Activated CD8-positive, alpha-beta T cell treated with anti-CD3 and anti-CD28 coated beads for 36 hours (primary cell): ENCODE results near the gene NTSR1. TPM values are rescaled to one million over a fixed set of nuclear protein-coding genes. Genes with fewer than 3 reads are reported as not detected.

Experiments
- ATAC-seq: fragments of 200-7000 bp; cut with Tn5 transposase; one replicate; pipeline ENCODE4 v1.10.0; 2021; ENCODE audit warnings: mild to moderate bottlenecking, moderate library complexity
- CTCF ChIA-PET: fragments of 350-600 bp; sonication (Branson Sonifier 250); formaldehyde crosslinking; loops from one replicate; lab custom pipeline; 2021; ENCODE audit warnings: antibody characterized with exemption; lab: Charles Lee
- POLR2A ChIA-PET: fragments of 350-600 bp; sonication (Branson Sonifier 250); formaldehyde crosslinking; loops from one replicate; lab custom pipeline; 2021; ENCODE audit warnings: antibody characterized with exemption; lab: Charles Lee
- DNase-seq: peaks from one replicate; pipeline ENCODE4 v3.0.0-alpha.2; 2020
- H3K27ac Mint-ChIP-seq: one replicate; pipeline ENCODE4 v1.8.0; 2021; ENCODE audit warnings: mild to moderate bottlenecking, mixed read lengths
- H3K27me3 Mint-ChIP-seq: one replicate; pipeline ENCODE4 v1.8.0; 2021; ENCODE audit warnings: mixed read lengths
- H3K36me3 Mint-ChIP-seq: one replicate; pipeline ENCODE4 v1.8.0; 2021; ENCODE audit warnings: low read depth, mixed read lengths
- H3K4me1 Mint-ChIP-seq: one replicate; pipeline ENCODE4 v1.8.0; 2021; ENCODE audit warnings: low read depth, mixed read lengths
- H3K4me3 Mint-ChIP-seq: one replicate; pipeline ENCODE4 v1.8.0; 2021; ENCODE audit warnings: mild to moderate bottlenecking, moderate library complexity, mixed read lengths
- H3K9me3 Mint-ChIP-seq: one replicate; pipeline ENCODE4 v1.8.0; 2021; ENCODE audit warnings: mixed read lengths
- CTCF ChIP-seq: fragments of 200-600 bp; IDR thresholded peaks from one replicate; pipeline ENCODE4 v1.8.0; 2022; ENCODE audit warnings: antibody characterized with exemption, mild to moderate bottlenecking
- intact Hi-C: fragments of 100-400 bp; cut with micrococcal nuclease; formaldehyde crosslinking; loops from one replicate; pipeline ENCODE4 v1.10.0; 2022
- total RNA-seq, 2 experiments: library from RNA; stranded (reverse); gene quantifications; one replicate each; pipeline ENCODE4 v1.2.3, GENCODE V29; 2021

The NTSR1 gene
- total RNA-seq, 2 experiments from 2014 or later: not detected

- CTCF ChIA-PET: interaction anchor here (0.7 to 1.2 kb wide), 2 partner anchors 63 to 67 kb away, joined by 3 to 4 read pairs; no protein-coding TSS in a partner anchor
- ATAC-seq: no peak
- Mint-ChIP-seq H3K4me3 (no peak overlapping the region), H3K27ac (no peak overlapping the region), H3K27me3 (no peaks in the 10 kb centered on the region), H3K36me3 (no peaks in the 10 kb centered on the region), H3K4me1 (peaks cover 28% of the 10 kb centered on the region), H3K9me3 (no peaks in the 10 kb centered on the region)
- POLR2A ChIA-PET: interaction anchor here (0.6 to 1.4 kb wide), 3 partner anchors 22 to 138 kb away, joined by 3 to 4 read pairs (median 3); no protein-coding TSS in a partner anchor
- no peak for TF ChIP-seq CTCF
- intact Hi-C loops: no loop called here
- no peak for DNase-seq
These were observed 32.6 kb downstream of the NTSR1 start for GRCh38 chr20:62741191-62741691.

GRCh38 chr20:62741701-62742491 lies 33.3 kb downstream of the NTSR1 start:
- no peak overlapping the region for H3K27ac Mint-ChIP-seq
- DNase-seq: no peak
- intact Hi-C loops: no loop called here
- no peak for TF ChIP-seq CTCF
- no peaks in the 10 kb centered on the region for H3K27me3 Mint-ChIP-seq
- H3K4me1 Mint-ChIP-seq: peaks cover 28% of the 10 kb centered on the region
- H3K36me3 Mint-ChIP-seq: no peaks in the 10 kb centered on the region
- no peaks in the 10 kb centered on the region for H3K9me3 Mint-ChIP-seq
- CTCF ChIA-PET: interaction anchor here (1.2 kb wide), 1 partner anchor 66 kb away, joined by 4 read pairs; no protein-coding TSS in a partner anchor
- no peak for ATAC-seq
- no peak overlapping the region for H3K4me3 Mint-ChIP-seq
- POLR2A ChIA-PET: no interaction called here

- Mint-ChIP-seq H3K9me3 (no peaks in the 10 kb centered on the region), H3K27ac (no peak overlapping the region), H3K27me3 (no peaks in the 10 kb centered on the region), H3K4me1 (peaks cover 28% of the 10 kb centered on the region), H3K36me3 (no peaks in the 10 kb centered on the region), H3K4me3 (no peak overlapping the region)
- intact Hi-C loops: no loop called here
- DNase-seq: no peak
- no peak for TF ChIP-seq CTCF
- POLR2A ChIA-PET: no interaction called here
- no peak for ATAC-seq
- CTCF ChIA-PET: no interaction called here
These were observed 33.9 kb downstream of the NTSR1 start for GRCh38 chr20:62742550-62742949.

- peaks cover 28% of the 10 kb centered on the region for H3K4me1 Mint-ChIP-seq
- no peak for DNase-seq
- H3K9me3 Mint-ChIP-seq: no peaks in the 10 kb centered on the region
- H3K27me3 Mint-ChIP-seq: no peaks in the 10 kb centered on the region
- TF ChIP-seq CTCF: no peak
- ATAC-seq: no peak
- H3K27ac Mint-ChIP-seq: no peak overlapping the region
- CTCF ChIA-PET: no interaction called here
- H3K36me3 Mint-ChIP-seq: no peaks in the 10 kb centered on the region
- POLR2A ChIA-PET: no interaction called here
- no peak overlapping the region for H3K4me3 Mint-ChIP-seq
- intact Hi-C loops: no loop called here
These were observed 34.5 kb downstream of the NTSR1 start for GRCh38 chr20:62742979-62743776.
